Smooth muscle cell (in vitro differentiated cells): ENCODE results near the gene TFAP2E. TPM values are rescaled to one million over a fixed set of nuclear protein-coding genes. Genes with fewer than 3 reads are reported as not detected.

Experiments
- DNase-seq: peaks from one replicate; lab custom pipeline; 2025; ENCODE audit not compliant: unreplicated experiment; lab: John Stamatoyannopoulos, UW
- H2AFZ ChIP-seq: fragments of 200-600 bp; sonication (generic); 2 replicates; pipeline ENCODE4 v1.6.0; 2016; ENCODE audit warnings: antibody characterized with exemption, low read depth, mild to moderate bottlenecking
- H3F3A ChIP-seq: fragments of 200-600 bp; sonication (generic); 2 replicates; pipeline ENCODE4 v1.6.0; 2017; ENCODE audit warnings: antibody characterized with exemption, low read depth
- H3K27ac ChIP-seq: fragments of 200-600 bp; sonication (generic); 2 replicates; pipeline ENCODE4 v1.5.1; 2016; ENCODE audit warnings: low read depth, mild to moderate bottlenecking
- H3K27me3 ChIP-seq: fragments of 200-600 bp; sonication (generic); 2 replicates; pipeline ENCODE4 v1.6.1; 2016; ENCODE audit warnings: low read depth, mild to moderate bottlenecking
- H3K36me3 ChIP-seq: fragments of 200-600 bp; sonication (generic); 2 replicates; pipeline ENCODE4 v1.5.1; 2016; ENCODE audit warnings: low read depth
- H3K4me1 ChIP-seq: fragments of 200-600 bp; sonication (generic); 2 replicates; pipeline ENCODE4 v1.5.1; 2016; ENCODE audit warnings: low read depth
- H3K4me2 ChIP-seq: fragments of 200-600 bp; sonication (generic); 2 replicates; pipeline ENCODE4 v1.6.0; 2016; ENCODE audit warnings: mild to moderate bottlenecking
- H3K4me3 ChIP-seq: fragments of 200-600 bp; sonication (generic); 2 replicates; pipeline ENCODE4 v1.5.1; 2016; ENCODE audit warnings: mild to moderate bottlenecking
- H3K79me2 ChIP-seq: fragments of 200-600 bp; sonication (generic); 2 replicates; pipeline ENCODE4 v1.6.0; 2016; ENCODE audit warnings: low read depth, mild to moderate bottlenecking
- H3K9ac ChIP-seq: fragments of 200-600 bp; sonication (generic); 2 replicates; pipeline ENCODE4 v1.6.0; 2016; ENCODE audit warnings: low read depth
- H3K9me3 ChIP-seq: fragments of 200-600 bp; sonication (generic); replicated peaks from 2 replicates; pipeline ENCODE4 v1.5.1; 2016; ENCODE audit warnings: low read depth
- H4K20me1 ChIP-seq: fragments of 200-600 bp; sonication (generic); 2 replicates; pipeline ENCODE4 v1.6.0; 2016; ENCODE audit warnings: low read depth
- WGBS: methylation state at CpG from one replicate; pipeline ENCODE4 v1.1.7; 2016; ENCODE audit warnings: low lambda C conversion rate; 5-methylcytosine and 5-hydroxymethylcytosine counted together
- polyA plus RNA-seq: library from polyadenylated mRNA; unstranded; fragments of >200 nt; fragmentation: Nextera tagmentation; extraction: Ambion mirVana; gene quantifications from 2 replicates; pipeline ENCODE4 v1.2.1, GENCODE V29; 2016
- total RNA-seq: library from RNA; depleted of rRNA; stranded (reverse); fragments of >200 nt; gene quantifications from 2 replicates; pipeline ENCODE4 v1.2.3, GENCODE V29; 2014
- TF ChIP-seq, protein P1 (sequence below): fragments of 200-600 bp; sonication (generic); IDR thresholded peaks from 2 replicates; pipeline ENCODE4 v1.5.1; 2017; ENCODE audit warnings: borderline replicate concordance, mild to moderate bottlenecking, antibody characterized with exemption; ENCODE audit not compliant: insufficient read depth, poor library complexity, severe bottlenecking

The TFAP2E gene
- total and polyA plus RNA-seq, 2 experiments from 2014 or later, result 0.30 to 0.36 TPM

DNA sequence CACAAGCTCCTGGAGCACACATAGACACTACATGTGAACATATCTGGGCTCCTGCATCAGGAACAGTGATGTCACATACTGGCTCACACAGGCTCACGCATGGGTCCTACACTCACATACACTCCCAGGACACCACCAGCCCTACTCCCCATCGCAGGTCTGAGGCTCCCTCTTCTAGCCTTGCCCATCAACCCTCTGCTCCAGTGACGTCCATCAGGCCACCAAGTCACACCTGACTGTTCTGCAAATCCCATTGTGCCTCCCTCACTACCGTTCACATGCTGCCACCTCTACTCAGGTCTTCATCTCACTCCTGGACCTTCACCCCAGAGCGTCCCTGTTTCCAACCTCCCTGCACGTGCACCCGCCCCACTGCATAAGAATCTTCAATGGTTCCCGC is 18.1 kb downstream of the TFAP2E start:
- TF ChIP-seq, protein P1, sequence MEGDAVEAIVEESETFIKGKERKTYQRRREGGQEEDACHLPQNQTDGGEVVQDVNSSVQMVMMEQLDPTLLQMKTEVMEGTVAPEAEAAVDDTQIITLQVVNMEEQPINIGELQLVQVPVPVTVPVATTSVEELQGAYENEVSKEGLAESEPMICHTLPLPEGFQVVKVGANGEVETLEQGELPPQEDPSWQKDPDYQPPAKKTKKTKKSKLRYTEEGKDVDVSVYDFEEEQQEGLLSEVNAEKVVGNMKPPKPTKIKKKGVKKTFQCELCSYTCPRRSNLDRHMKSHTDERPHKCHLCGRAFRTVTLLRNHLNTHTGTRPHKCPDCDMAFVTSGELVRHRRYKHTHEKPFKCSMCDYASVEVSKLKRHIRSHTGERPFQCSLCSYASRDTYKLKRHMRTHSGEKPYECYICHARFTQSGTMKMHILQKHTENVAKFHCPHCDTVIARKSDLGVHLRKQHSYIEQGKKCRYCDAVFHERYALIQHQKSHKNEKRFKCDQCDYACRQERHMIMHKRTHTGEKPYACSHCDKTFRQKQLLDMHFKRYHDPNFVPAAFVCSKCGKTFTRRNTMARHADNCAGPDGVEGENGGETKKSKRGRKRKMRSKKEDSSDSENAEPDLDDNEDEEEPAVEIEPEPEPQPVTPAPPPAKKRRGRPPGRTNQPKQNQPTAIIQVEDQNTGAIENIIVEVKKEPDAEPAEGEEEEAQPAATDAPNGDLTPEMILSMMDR, result no peak
- H3K27ac ChIP-seq, result no peak overlapping the region
- WGBS, result 93% methylated on average over 8 of the region's 8 CpGs
- H3K27me3 ChIP-seq, result no peaks in the 10 kb centered on the region
- no peaks in the 10 kb centered on the region for H3K79me2 ChIP-seq
- no peak overlapping the region for H2AFZ ChIP-seq
- DNase-seq, result no peak
- no peaks in the 10 kb centered on the region for H3K36me3 ChIP-seq
- H3K4me2 ChIP-seq, result no peak overlapping the region
- no peaks in the 10 kb centered on the region for H3K9me3 ChIP-seq
- H3K9ac ChIP-seq, result no peak overlapping the region
- no peaks in the 10 kb centered on the region for H3K4me1 ChIP-seq
- no peaks in the 10 kb centered on the region for H4K20me1 ChIP-seq
- H3F3A ChIP-seq, result no peaks in the 10 kb centered on the region
- H3K4me3 ChIP-seq, result no peak overlapping the region

DNA sequence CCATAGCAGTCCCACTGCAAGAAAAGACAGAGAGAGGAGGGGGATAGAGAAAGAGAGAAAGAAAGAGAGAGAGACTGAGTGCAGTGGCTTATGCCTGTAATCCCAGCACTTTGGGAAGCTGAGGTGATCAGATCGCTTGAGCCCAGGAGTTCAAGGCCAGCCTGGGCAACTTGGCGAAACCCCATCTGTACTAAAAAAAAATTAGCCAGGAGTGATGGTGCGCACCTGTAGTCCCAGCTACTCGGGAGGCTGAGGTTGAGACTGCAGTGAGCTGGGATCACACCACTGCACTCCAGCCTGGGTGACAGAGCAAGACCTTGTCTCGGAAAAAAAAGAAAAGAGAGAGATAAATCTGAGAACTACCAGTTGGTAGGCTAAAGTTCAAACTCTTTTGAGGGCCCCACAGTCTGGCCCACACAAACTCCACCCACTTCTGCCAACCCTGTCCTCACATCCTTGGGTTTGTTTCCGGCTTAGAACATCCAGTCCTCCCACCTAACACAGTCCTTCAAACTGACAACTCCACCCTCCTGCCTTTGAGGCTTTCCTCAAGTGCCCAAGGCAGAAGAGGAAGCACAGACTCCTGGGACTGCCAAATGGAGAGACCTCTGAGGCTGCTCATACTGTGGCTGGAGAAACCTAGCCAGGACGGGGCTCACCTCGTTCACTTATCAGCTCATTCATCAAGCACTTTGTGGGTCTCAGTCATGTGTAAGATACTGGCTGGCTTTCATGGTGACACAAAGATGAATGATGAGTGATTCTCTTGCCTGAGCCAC is 20.1 kb downstream of the TFAP2E start:
- H3K27ac ChIP-seq, result no peak overlapping the region
- H3K9ac ChIP-seq, result no peak overlapping the region
- no peak overlapping the region for H3K4me2 ChIP-seq
- DNase-seq, result no peak
- H4K20me1 ChIP-seq, result no peaks in the 10 kb centered on the region
- H2AFZ ChIP-seq, result no peak overlapping the region
- TF ChIP-seq, protein P1, result no peak
- no peaks in the 10 kb centered on the region for H3F3A ChIP-seq
- H3K4me1 ChIP-seq, result no peaks in the 10 kb centered on the region
- H3K27me3 ChIP-seq, result no peaks in the 10 kb centered on the region
- H3K4me3 ChIP-seq, result no peak overlapping the region
- 72% methylated on average over 8 of the region's 8 CpGs for WGBS
- no peaks in the 10 kb centered on the region for H3K9me3 ChIP-seq
- H3K79me2 ChIP-seq, result no peaks in the 10 kb centered on the region
- no peaks in the 10 kb centered on the region for H3K36me3 ChIP-seq

DNA sequence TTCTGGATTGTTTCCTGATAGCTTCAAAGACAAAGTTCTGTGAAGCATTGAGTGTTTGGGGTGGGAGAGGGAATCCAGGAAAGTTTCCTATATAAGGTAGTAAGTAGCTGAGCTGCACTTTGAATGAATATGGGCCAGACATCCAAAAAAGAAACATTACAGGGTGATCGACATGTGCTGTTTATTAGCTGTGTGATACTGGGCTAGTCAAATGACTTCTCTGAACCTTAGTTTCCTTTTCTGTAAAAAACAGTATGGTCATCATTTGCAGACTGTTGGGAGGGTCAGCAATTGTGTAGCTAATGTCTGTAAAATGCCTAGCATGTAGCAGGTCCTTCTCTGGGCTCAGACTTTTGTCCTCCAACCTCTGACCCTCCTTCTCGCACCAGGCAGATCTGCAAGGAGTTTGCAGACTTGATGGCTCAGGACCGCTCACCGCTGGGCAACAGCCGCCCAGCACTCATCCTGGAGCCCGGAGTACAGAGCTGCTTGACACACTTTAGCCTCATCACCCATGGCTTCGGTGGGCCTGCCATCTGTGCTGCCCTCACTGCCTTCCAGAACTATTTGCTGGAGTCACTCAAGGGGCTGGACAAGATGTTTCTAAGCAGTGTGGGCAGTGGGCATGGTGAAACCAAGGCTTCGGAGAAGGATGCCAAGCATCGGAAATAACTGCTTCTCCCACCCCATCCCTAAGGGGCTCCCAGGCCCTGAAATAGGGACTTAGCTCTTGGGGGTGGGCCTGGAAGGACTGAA is 21.1 kb downstream of the TFAP2E start:
- no peaks in the 10 kb centered on the region for H3K4me1 ChIP-seq
- H3K9ac ChIP-seq, result no peak overlapping the region
- 97% methylated on average over 9 of the region's 9 CpGs for WGBS
- no peaks in the 10 kb centered on the region for H3F3A ChIP-seq
- H3K79me2 ChIP-seq, result no peaks in the 10 kb centered on the region
- H3K9me3 ChIP-seq, result no peaks in the 10 kb centered on the region
- no peak overlapping the region for H3K4me2 ChIP-seq
- H3K4me3 ChIP-seq, result no peak overlapping the region
- no peak for DNase-seq
- no peaks in the 10 kb centered on the region for H3K27me3 ChIP-seq
- no peaks in the 10 kb centered on the region for H4K20me1 ChIP-seq
- no peak overlapping the region for H2AFZ ChIP-seq
- no peak overlapping the region for H3K27ac ChIP-seq
- TF ChIP-seq, protein P1, result no peak
- no peaks in the 10 kb centered on the region for H3K36me3 ChIP-seq
